ENCODE measurements around the gene PRC1.

GRCh38 chr15:90968434-90968833 lies 25.9 kb downstream of the PRC1 start:
- TF ChIP-seq CTCF (IDR thresholded peaks at IDR 0.05; ENCODE audit: low read depth, low read length, poor library complexity, severe bottlenecking), result no peak
- TF ChIP-seq EZH2phosphoT487 (IDR thresholded peaks at IDR 0.05; ENCODE audit: borderline replicate concordance, low read length), result no peak
